GM18498 (cell line): ENCODE data around the gene PPWD1.
"Not testable (repeated sequence)": the region's sequence is repeated elsewhere in the genome, so short reads cannot be mapped to it uniquely, and the experiment has no call there.

Experiments
- ATAC-seq: cut with Tn5 transposase; IDR thresholded peaks from one replicate; pipeline ENCODE4 v1.9.1; 2021; ENCODE audit warnings: mild to moderate bottlenecking, moderate library complexity; ENCODE audit not compliant: unreplicated experiment

Gene PPWD1

GRCh38 chr5:65562731-65563701 lies at the start of gene PPWD1, which contains the start of gene CENPK:
PPWD1 (plus strand) TSS chr5:65563296; CDS start chr5:65563311, 15 bp downstream.
CENPK (minus strand) TSS chr5:65563168; CDS start chr5:65554907, 8,261 bp downstream.
- ATAC-seq, result peak; percentile 99

- ATAC-seq, result no peak
Observed at GRCh38 chr5:65525726-65526125, 37.4 kb upstream of the PPWD1 start.

GRCh38 chr5:65530904-65531303 lies 32.2 kb upstream of the PPWD1 start:
- ATAC-seq, result no peak

- ATAC-seq, result no peak
Observed at GRCh38 chr5:65535529-65535987, 27.5 kb upstream of the PPWD1 start.

GRCh38 chr5:65539827-65540226 lies 23.3 kb upstream of the PPWD1 start:
- no peak for ATAC-seq

GRCh38 chr5:65544473-65544872 lies 18.6 kb upstream of the PPWD1 start:
- ATAC-seq, result no peak

GRCh38 chr5:65546141-65546540 lies 17.0 kb upstream of the PPWD1 start:
- no peak for ATAC-seq

GRCh38 chr5:65548281-65548680 lies 14.8 kb upstream of the PPWD1 start:
- no peak for ATAC-seq

- ATAC-seq, result no peak
Observed at GRCh38 chr5:65553941-65554340, 9.2 kb upstream of the PPWD1 start.

- ATAC-seq, result no peak
Observed at GRCh38 chr5:65555287-65555686, 7.8 kb upstream of the PPWD1 start.

GRCh38 chr5:65556181-65556580 lies 6.9 kb upstream of the PPWD1 start:
- ATAC-seq, result no peak

- no peak for ATAC-seq
Observed at GRCh38 chr5:65556718-65557117, 6.4 kb upstream of the PPWD1 start.

- ATAC-seq, result no peak
Observed at GRCh38 chr5:65563777-65564176, 681 bp downstream of the PPWD1 start.

GRCh38 chr5:65566505-65566904 lies 3.4 kb downstream of the PPWD1 start:
- ATAC-seq, result no peak

- ATAC-seq, result no peak
Observed at GRCh38 chr5:65570598-65571226, 7.6 kb downstream of the PPWD1 start.

- ATAC-seq, result no peak
Observed at GRCh38 chr5:65577141-65577540, 14.0 kb downstream of the PPWD1 start.

- ATAC-seq, result no peak
Observed at GRCh38 chr5:65588694-65589093, 25.6 kb downstream of the PPWD1 start.

GRCh38 chr5:65601761-65602160 lies 38.7 kb downstream of the PPWD1 start:
- ATAC-seq, result not testable (repeated sequence)

GRCh38 chr5:65611524-65611923 lies 48.4 kb downstream of the PPWD1 start:
- no peak for ATAC-seq

GRCh38 chr5:65612298-65612907 lies 49.3 kb downstream of the PPWD1 start:
- no peak for ATAC-seq

GRCh38 chr5:65620021-65620420 lies 56.9 kb downstream of the PPWD1 start:
- ATAC-seq, result no peak
